NK-92 (cell line): Measurements from ENCODE around the gene CCM2L.

Experiments used
- DNase-seq: peaks from one replicate; lab custom pipeline; 2025; ENCODE audit not compliant: unreplicated experiment; lab: John Stamatoyannopoulos, UW

Gene CCM2L

GRCh38 chr20:31992086-31992485, 18.2 kb upstream of the CCM2L start:
- no peak for DNase-seq

GRCh38 chr20:31996996-31997395, 13.2 kb upstream of the CCM2L start:
- DNase-seq = no peak

GRCh38 chr20:31998246-31998645, 12.0 kb upstream of the CCM2L start:
- DNase-seq = no peak

- no peak for DNase-seq
Measured at GRCh38 chr20:32003325-32003724, 6.9 kb upstream of the CCM2L start.

GRCh38 chr20:32004963-32005362, 5.3 kb upstream of the CCM2L start:
- no peak for DNase-seq

- DNase-seq = no peak
Measured at GRCh38 chr20:32006053-32006452, 4.2 kb upstream of the CCM2L start.

- no peak for DNase-seq
Measured at GRCh38 chr20:32006841-32007786, 3.1 kb upstream of the CCM2L start.

- DNase-seq = no peak
Measured at GRCh38 chr20:32007787-32008616, 2.2 kb upstream of the CCM2L start.

- DNase-seq = no peak
Measured at GRCh38 chr20:32009564-32009963, 674 bp upstream of the CCM2L start.

GRCh38 chr20:32010666-32011065, 428 bp downstream of the CCM2L start:
- DNase-seq = no peak

- DNase-seq = no peak
Measured at GRCh38 chr20:32012159-32012688, 2.0 kb downstream of the CCM2L start.

GRCh38 chr20:32013326-32013725, 3.1 kb downstream of the CCM2L start:
- no peak for DNase-seq

GRCh38 chr20:32017711-32018251, 7.5 kb downstream of the CCM2L start:
- no peak for DNase-seq

GRCh38 chr20:32018269-32019155, 8.3 kb downstream of the CCM2L start:
- no peak for DNase-seq

- DNase-seq = no peak
Measured at GRCh38 chr20:32019156-32019510, 8.9 kb downstream of the CCM2L start.

- no peak for DNase-seq
Measured at GRCh38 chr20:32019563-32020463, 9.6 kb downstream of the CCM2L start.

- no peak for DNase-seq
Measured at GRCh38 chr20:32021091-32021490, 10.9 kb downstream of the CCM2L start.

GRCh38 chr20:32024683-32025295, 14.6 kb downstream of the CCM2L start:
- no peak for DNase-seq

- DNase-seq = no peak
Measured at GRCh38 chr20:32027643-32028042, 17.4 kb downstream of the CCM2L start.
